Measurements from ENCODE around the gene MYL5. TPM values are rescaled to one million over a fixed set of nuclear protein-coding genes. Genes with fewer than 3 reads are reported as not detected.

MYL5 gene
- total and polyA plus RNA-seq, 2 of the 13 experiments (the other 11 are each of a cell fraction or from before 2014, with no cell fraction given) = 6.5 to 16.0 TPM

- POLR2A ChIA-PET = no interaction called here
- BruUV-seq (replicated peaks) = no TSS peak
- no peak for TF ChIP-seq ZNF562 (CRISPR knock-in tag; IDR thresholded peaks at IDR 0.05; ENCODE audit: borderline replicate concordance)
- TF ChIP-seq RBM39 (IDR thresholded peaks at IDR 0.05; ENCODE audit: low read depth, low read length, poor library complexity, severe bottlenecking) = no peak
- no peak for TF ChIP-seq DBP (CRISPR knock-in tag; IDR thresholded peaks at IDR 0.05; ENCODE audit: not compliant biosample characterization)
- TF ChIP-seq ZSCAN31 (CRISPR knock-in tag; IDR thresholded peaks at IDR 0.05; ENCODE audit: low read depth) = no peak
- TF ChIP-seq ZNF704 (CRISPR knock-in tag; IDR thresholded peaks at IDR 0.05; ENCODE audit: borderline replicate concordance) = no peak
- TF ChIP-seq SRSF4 (IDR thresholded peaks at IDR 0.05; ENCODE audit: low read depth, low read length, poor library complexity, severe bottlenecking) = no peak
- TF ChIP-seq FOXA1 (IDR thresholded peaks at IDR 0.05) = no peak
- no peak for TF ChIP-seq FOXA1 (CRISPR knock-in tag; IDR thresholded peaks at IDR 0.05)
- no peak for TF ChIP-seq ZFP82 (CRISPR knock-in tag; IDR thresholded peaks at IDR 0.05; ENCODE audit: borderline replicate concordance)
- no peak for TF ChIP-seq ZNF883 (CRISPR knock-in tag; IDR thresholded peaks at IDR 0.05; ENCODE audit: not compliant biosample characterization)
- TF ChIP-seq PLSCR1 (CRISPR knock-in tag; IDR thresholded peaks at IDR 0.05; ENCODE audit: borderline replicate concordance) = no peak
- TF ChIP-seq ZNF296 (CRISPR knock-in tag; conservative IDR thresholded peaks at IDR 0.05) = no peak
- no peak for TF ChIP-seq ZNF180 (CRISPR knock-in tag; IDR thresholded peaks at IDR 0.05; ENCODE audit: borderline replicate concordance, low read depth)
- TF ChIP-seq ZNF160 (CRISPR knock-in tag; IDR thresholded peaks at IDR 0.05) = no peak
Measured at GRCh38 chr4:629636-629914, 44.8 kb upstream of the MYL5 start.

More at GRCh38 chr4:629636-629914, 44.8 kb upstream of the MYL5 start:
- Histone ChIP-seq H4K20me1 (ENCODE audit: insufficient read depth, low read length) (no peaks in the 10 kb centered on the region), H3K27ac (ENCODE audit: extremely low read length, insufficient read depth, low read length) (no peak overlapping the region), H3K79me2 (ENCODE audit: insufficient read depth, low read length) (no peaks in the 10 kb centered on the region), H3K36me3 (replicated peaks in 1 of 2; ENCODE audit: control insufficient read depth in 1 of 2, insufficient read depth in 2 of 2, low read length in 2 of 2) (no peaks in the 10 kb centered on the region), H3K4me1 (ENCODE audit: insufficient read depth, low read length) (peaks cover 8% of the 10 kb centered on the region), H3K9me3 (ENCODE audit: low read length) (no peaks in the 10 kb centered on the region), H3K4me2 (ENCODE audit: low read depth, low read length) (no peak overlapping the region), H3K9ac (ENCODE audit: insufficient read depth, low read depth, low read length) (no peak overlapping the region), H3K4me3 (replicated peaks in 1 of 3; ENCODE audit: insufficient read depth in 1 of 3, low read depth in 2 of 3, low read length in 3 of 3) (no peak overlapping the region), H2AFZ (ENCODE audit: low read length) (no peak overlapping the region), H3K27me3 (ENCODE audit: control insufficient read depth in 1 of 2, insufficient read depth in 2 of 2, low read length in 2 of 2) (peaks cover 14 to 72% of the 10 kb centered on the region in 2 experiments; a peak in 4 of 5 replicates)
- FAIRE-seq (no peak), ATAC-seq (no peak), DNase-seq (ENCODE audit: low spot score) (no peak)
- WGBS (ENCODE audit: low lambda C conversion rate) = 32% methylated on average over 7 of the region's 9 CpGs
- in situ Hi-C loops (cut with HindIII; ENCODE audit: extremely low pct_ligation_motif_present, low pct_unique_long_range_greater_than_20kb) = no loop called here
- CTCF ChIA-PET (ENCODE audit: low intra/inter-chr PET ratio, low total read pairs) = no interaction called here
- intact Hi-C loops (cut with micrococcal nuclease; ENCODE audit: unreplicated experiment) = no loop called here
